Measurements from ENCODE around the gene CGNL1.

GRCh38 chr15:57570994-57571393 is 194.7 kb downstream of the CGNL1 start:
- TF ChIP-seq, protein P1, sequence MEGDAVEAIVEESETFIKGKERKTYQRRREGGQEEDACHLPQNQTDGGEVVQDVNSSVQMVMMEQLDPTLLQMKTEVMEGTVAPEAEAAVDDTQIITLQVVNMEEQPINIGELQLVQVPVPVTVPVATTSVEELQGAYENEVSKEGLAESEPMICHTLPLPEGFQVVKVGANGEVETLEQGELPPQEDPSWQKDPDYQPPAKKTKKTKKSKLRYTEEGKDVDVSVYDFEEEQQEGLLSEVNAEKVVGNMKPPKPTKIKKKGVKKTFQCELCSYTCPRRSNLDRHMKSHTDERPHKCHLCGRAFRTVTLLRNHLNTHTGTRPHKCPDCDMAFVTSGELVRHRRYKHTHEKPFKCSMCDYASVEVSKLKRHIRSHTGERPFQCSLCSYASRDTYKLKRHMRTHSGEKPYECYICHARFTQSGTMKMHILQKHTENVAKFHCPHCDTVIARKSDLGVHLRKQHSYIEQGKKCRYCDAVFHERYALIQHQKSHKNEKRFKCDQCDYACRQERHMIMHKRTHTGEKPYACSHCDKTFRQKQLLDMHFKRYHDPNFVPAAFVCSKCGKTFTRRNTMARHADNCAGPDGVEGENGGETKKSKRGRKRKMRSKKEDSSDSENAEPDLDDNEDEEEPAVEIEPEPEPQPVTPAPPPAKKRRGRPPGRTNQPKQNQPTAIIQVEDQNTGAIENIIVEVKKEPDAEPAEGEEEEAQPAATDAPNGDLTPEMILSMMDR (IDR thresholded peaks at IDR 0.05) = no peak
- no peak for TF ChIP-seq EP300 (IDR thresholded peaks at IDR 0.05)
- no peak for TF ChIP-seq POLR2AphosphoS5 (IDR thresholded peaks at IDR 0.05)
- TF ChIP-seq POLR2A (IDR thresholded peaks at IDR 0.05) = no peak
